Activated T-cell treated with anti-CD3 and anti-CD28 coated beads, Interleukin-2, amount 50 U/mL, for 4 hours (primary cell): ENCODE measurements around the gene CELF6. TPM values are rescaled to one million over a fixed set of nuclear protein-coding genes. Genes with fewer than 3 reads are reported as not detected.

Source experiments
- ATAC-seq, 2 donors: fragments of 200-7000 bp; cut with Tn5 transposase; one replicate each; pipeline ENCODE4 v1.10.0; 2021
- DNase-seq: peaks from one replicate; pipeline ENCODE4 v3.0.0-alpha.2; 2020
- H3K27me3 Mint-ChIP-seq: one replicate; pipeline ENCODE4 v1.8.0; 2021; ENCODE audit warnings: low read depth, mixed read lengths
- H3K36me3 Mint-ChIP-seq: one replicate; pipeline ENCODE4 v1.8.0; 2022; ENCODE audit warnings: mixed read lengths; ENCODE audit not compliant: insufficient read depth
- H3K4me1 Mint-ChIP-seq: one replicate; pipeline ENCODE4 v1.8.0; 2021; ENCODE audit warnings: low read depth, mixed read lengths
- H3K4me3 Mint-ChIP-seq: one replicate; pipeline ENCODE4 v1.8.0; 2021; ENCODE audit warnings: mild to moderate bottlenecking, moderate library complexity, mixed read lengths
- H3K9me3 Mint-ChIP-seq: one replicate; pipeline ENCODE4 v1.8.0; 2021; ENCODE audit warnings: mixed read lengths
- total RNA-seq, 3 donors: library from RNA; stranded (reverse); gene quantifications; one replicate each; pipeline ENCODE4 v1.2.1, GENCODE V29; 2021

Gene CELF6
- total RNA-seq, 3 donors from 2014 or later = 0.24 to 0.82 (median 0.63) TPM

- no peaks in the 10 kb centered on the region for H3K9me3 Mint-ChIP-seq
- H3K36me3 Mint-ChIP-seq = peaks cover 23% of the 10 kb centered on the region
- DNase-seq = no peak
- no peak for ATAC-seq
- no peaks in the 10 kb centered on the region for H3K4me1 Mint-ChIP-seq
- H3K4me3 Mint-ChIP-seq = no peak overlapping the region
- H3K27me3 Mint-ChIP-seq = no peaks in the 10 kb centered on the region
These were observed 19.8 kb upstream of the CELF6 start for GRCh38 chr15:72339777-72340177.

GRCh38 chr15:72338617-72339321 is 18.8 kb upstream of the CELF6 start:
- H3K36me3 Mint-ChIP-seq = peaks cover 26% of the 10 kb centered on the region
- no peak for ATAC-seq
- DNase-seq = no peak
- H3K27me3 Mint-ChIP-seq = no peaks in the 10 kb centered on the region
- H3K9me3 Mint-ChIP-seq = no peaks in the 10 kb centered on the region
- H3K4me3 Mint-ChIP-seq = no peak overlapping the region
- no peaks in the 10 kb centered on the region for H3K4me1 Mint-ChIP-seq

GRCh38 chr15:72338148-72338547 is 18.2 kb upstream of the CELF6 start:
- Mint-ChIP-seq H3K4me1 (no peaks in the 10 kb centered on the region), H3K9me3 (no peaks in the 10 kb centered on the region), H3K36me3 (peaks cover 23% of the 10 kb centered on the region), H3K27me3 (no peaks in the 10 kb centered on the region), H3K4me3 (no peak overlapping the region)
- no peak for ATAC-seq
- DNase-seq = no peak

- peaks cover 18% of the 10 kb centered on the region for H3K36me3 Mint-ChIP-seq
These were observed 14.9 kb upstream of the CELF6 start for GRCh38 chr15:72334842-72335241.

GRCh38 chr15:72331021-72331420 is 11.1 kb upstream of the CELF6 start:
- peaks cover 29% of the 10 kb centered on the region for H3K36me3 Mint-ChIP-seq
- ATAC-seq (no peak), DNase-seq (no peak)
- H3K4me3 Mint-ChIP-seq = no peak overlapping the region
- no peaks in the 10 kb centered on the region for H3K9me3 Mint-ChIP-seq
- no peaks in the 10 kb centered on the region for H3K27me3 Mint-ChIP-seq
- no peaks in the 10 kb centered on the region for H3K4me1 Mint-ChIP-seq

More at GRCh38 chr15:72334842-72335241, 14.9 kb upstream of the CELF6 start:
- Mint-ChIP-seq H3K27me3 (no peaks in the 10 kb centered on the region), H3K4me1 (no peaks in the 10 kb centered on the region), H3K9me3 (no peaks in the 10 kb centered on the region), H3K4me3 (no peak overlapping the region)
- no peak for DNase-seq
- ATAC-seq = no peak

GRCh38 chr15:72323752-72324151 is 3.8 kb upstream of the CELF6 start:
- Mint-ChIP-seq H3K9me3 (peaks cover 9% of the 10 kb centered on the region), H3K4me3 (no peak overlapping the region), H3K36me3 (peaks cover 20% of the 10 kb centered on the region), H3K27me3 (no peaks in the 10 kb centered on the region), H3K4me1 (peaks cover 14% of the 10 kb centered on the region)
- ATAC-seq (no peak), DNase-seq (no peak)

- Mint-ChIP-seq H3K36me3 (peaks cover 5% of the 10 kb centered on the region), H3K9me3 (peaks cover 6% of the 10 kb centered on the region), H3K27me3 (no peaks in the 10 kb centered on the region), H3K4me3 (peak overlapping the region; percentile 68), H3K4me1 (peaks cover 16% of the 10 kb centered on the region)
- DNase-seq = peak; percentile 27
- peak; percentile 60 to 66 for ATAC-seq
These were observed 485 bp downstream of the CELF6 start for GRCh38 chr15:72319360-72319984.

- no peak for ATAC-seq
- no peak for DNase-seq
- no peaks in the 10 kb centered on the region for H3K36me3 Mint-ChIP-seq
- H3K4me1 Mint-ChIP-seq = peaks cover 16% of the 10 kb centered on the region
- H3K9me3 Mint-ChIP-seq = no peaks in the 10 kb centered on the region
- H3K27me3 Mint-ChIP-seq = no peaks in the 10 kb centered on the region
- H3K4me3 Mint-ChIP-seq = peak overlapping the region; percentile 35
These were observed 1.5 kb downstream of the CELF6 start for GRCh38 chr15:72318408-72318942.

- DNase-seq (no peak), ATAC-seq (no peak)
- H3K27me3 Mint-ChIP-seq = no peaks in the 10 kb centered on the region
- no peak overlapping the region for H3K4me3 Mint-ChIP-seq
- no peaks in the 10 kb centered on the region for H3K36me3 Mint-ChIP-seq
- H3K4me1 Mint-ChIP-seq = peaks cover 15% of the 10 kb centered on the region
- no peaks in the 10 kb centered on the region for H3K9me3 Mint-ChIP-seq
These were observed 4.1 kb downstream of the CELF6 start for GRCh38 chr15:72315706-72316370.

- H3K4me1 Mint-ChIP-seq = peaks cover 4% of the 10 kb centered on the region
These were observed 6.1 kb downstream of the CELF6 start for GRCh38 chr15:72313881-72314280.

GRCh38 chr15:72313448-72313840 is 6.5 kb downstream of the CELF6 start:
- Mint-ChIP-seq H3K9me3 (no peaks in the 10 kb centered on the region), H3K36me3 (no peaks in the 10 kb centered on the region), H3K27me3 (no peaks in the 10 kb centered on the region), H3K4me1 (no peaks in the 10 kb centered on the region), H3K4me3 (no peak overlapping the region)
- no peak for ATAC-seq
- no peak for DNase-seq

More at GRCh38 chr15:72313881-72314280, 6.1 kb downstream of the CELF6 start:
- no peak overlapping the region for H3K4me3 Mint-ChIP-seq
- DNase-seq = no peak
- no peak for ATAC-seq
- no peaks in the 10 kb centered on the region for H3K27me3 Mint-ChIP-seq
- H3K36me3 Mint-ChIP-seq = no peaks in the 10 kb centered on the region
- no peaks in the 10 kb centered on the region for H3K9me3 Mint-ChIP-seq

GRCh38 chr15:72312605-72313447 is 7.1 kb downstream of the CELF6 start:
- DNase-seq = peak; percentile 45
- no peaks in the 10 kb centered on the region for H3K9me3 Mint-ChIP-seq
- ATAC-seq = peak; percentile 85 to 95
- H3K27me3 Mint-ChIP-seq = no peaks in the 10 kb centered on the region
- H3K4me3 Mint-ChIP-seq = no peak overlapping the region
- H3K36me3 Mint-ChIP-seq = no peaks in the 10 kb centered on the region
- no peaks in the 10 kb centered on the region for H3K4me1 Mint-ChIP-seq

- no peak for DNase-seq
- no peaks in the 10 kb centered on the region for H3K27me3 Mint-ChIP-seq
- peaks cover 4% of the 10 kb centered on the region for H3K36me3 Mint-ChIP-seq
- H3K4me1 Mint-ChIP-seq = peaks cover 7% of the 10 kb centered on the region
- ATAC-seq = no peak
- H3K4me3 Mint-ChIP-seq = no peak overlapping the region
- no peaks in the 10 kb centered on the region for H3K9me3 Mint-ChIP-seq
These were observed 12.9 kb downstream of the CELF6 start for GRCh38 chr15:72307026-72307425.
